ENCODE measurements around the gene CCNT2. TPM values are rescaled to one million over a fixed set of nuclear protein-coding genes. Genes with fewer than 3 reads are reported as not detected.
"Not testable (repeated sequence)": the region's sequence is repeated elsewhere in the genome, so short reads cannot be mapped to it uniquely, and the experiment has no call there.

CCNT2 gene
- 23.9 and 35.6 TPM in 2 replicates for total RNA-seq

DNA sequence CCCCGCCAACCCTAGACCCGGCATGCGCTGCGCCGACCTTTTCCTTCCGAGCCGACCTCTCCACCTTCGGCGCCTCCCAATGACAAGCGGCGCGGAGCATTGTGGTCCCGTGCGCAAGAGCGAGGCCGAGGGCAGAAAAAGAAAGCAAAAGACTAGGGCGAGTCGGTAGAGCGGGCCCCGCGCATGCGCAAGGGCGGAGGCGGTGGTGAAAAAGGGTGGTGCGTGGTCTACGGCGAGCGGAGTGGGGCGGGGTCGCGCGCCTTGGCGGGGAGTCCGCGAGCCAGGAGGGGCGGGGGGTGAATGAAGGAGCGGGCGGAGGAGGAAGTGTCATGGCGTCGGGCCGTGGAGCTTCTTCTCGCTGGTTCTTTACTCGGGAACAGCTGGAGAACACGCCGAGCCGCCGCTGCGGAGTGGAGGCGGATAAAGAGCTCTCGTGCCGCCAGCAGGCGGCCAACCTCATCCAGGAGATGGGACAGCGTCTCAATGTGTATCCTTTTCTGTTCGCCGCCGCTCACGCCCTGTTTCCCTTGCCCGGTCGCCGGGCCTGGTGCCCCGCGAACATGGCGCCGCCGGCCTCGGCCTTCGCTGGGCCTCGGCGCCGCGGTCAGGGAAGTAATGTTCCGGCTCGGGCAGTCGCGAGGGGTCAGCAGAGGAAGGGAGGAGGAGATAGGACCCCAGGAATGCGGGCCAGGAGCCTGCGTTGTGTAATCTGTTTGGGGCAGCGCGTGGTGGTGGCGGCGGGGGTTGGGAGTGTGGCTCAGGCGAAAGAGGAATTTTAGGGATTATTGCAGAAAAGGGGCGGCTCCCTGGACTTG is at the start of gene CCNT2:
TSS of gene CCNT2 (plus strand) at position 297 of the 815 bp plus-strand sequence. CDS start at position 330, 33 bp downstream.
- DNase-seq (ENCODE audit: low read depth, low spot score) = peak; percentile 95

DNA sequence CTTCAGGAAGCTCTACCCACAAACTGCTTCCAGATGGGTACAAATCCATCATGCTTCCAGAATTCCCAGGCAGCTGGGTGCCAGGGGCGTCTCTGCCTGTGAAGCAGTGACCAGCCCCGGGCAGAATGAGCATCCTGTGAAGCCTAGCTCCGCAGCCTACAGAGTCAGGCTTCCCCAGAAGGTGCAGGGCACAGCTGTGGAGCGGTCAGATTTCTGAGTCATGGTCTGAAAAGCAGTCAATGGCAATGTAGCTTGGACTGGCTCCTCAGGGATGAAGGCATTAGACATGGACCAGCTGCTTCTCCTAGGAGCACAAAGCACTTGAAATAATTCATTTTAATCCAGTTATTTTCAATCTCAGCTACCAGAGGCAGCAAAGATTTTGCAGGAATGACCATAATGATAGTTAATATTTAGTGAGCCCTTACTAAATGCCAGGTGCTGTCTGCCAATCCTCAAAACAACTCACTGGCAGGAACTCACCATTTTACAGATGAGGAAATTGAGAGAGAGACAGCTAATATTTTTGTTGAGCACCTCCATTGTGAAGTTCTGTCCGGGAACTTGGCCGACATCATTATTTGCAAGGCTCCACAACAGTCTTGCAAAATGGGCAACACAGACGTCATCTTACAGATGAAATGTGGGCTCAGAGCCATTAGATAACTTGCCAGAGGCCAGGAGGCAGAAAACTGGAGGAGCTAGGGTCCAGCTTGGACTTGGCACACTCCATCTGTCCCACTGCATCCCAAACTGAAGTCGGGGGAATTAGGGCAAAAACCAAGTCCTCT is 48.5 kb upstream of the CCNT2 start:
- DNase-seq (ENCODE audit: low read depth, low spot score) = no peak

DNA sequence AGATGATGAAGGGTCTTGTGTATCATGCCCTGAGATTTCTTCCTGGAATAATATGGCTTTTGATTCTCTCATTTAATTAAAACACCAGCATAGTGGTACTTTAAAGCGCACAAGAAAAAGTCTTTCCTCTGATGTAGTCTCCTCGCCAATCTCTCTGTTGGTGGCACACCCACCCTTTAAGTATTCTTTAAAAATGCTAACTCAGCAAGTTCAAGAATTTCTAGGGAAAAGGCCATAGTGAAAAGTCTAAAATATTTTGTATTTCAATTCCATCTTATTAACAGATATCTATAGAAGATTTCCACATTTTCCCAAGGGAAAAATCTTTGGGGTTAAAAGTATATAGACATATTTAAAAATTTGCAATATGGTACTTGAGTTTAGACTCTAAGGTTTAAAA is 45.5 kb upstream of the CCNT2 start:
- no peak for DNase-seq (ENCODE audit: low read depth, low spot score)

DNA sequence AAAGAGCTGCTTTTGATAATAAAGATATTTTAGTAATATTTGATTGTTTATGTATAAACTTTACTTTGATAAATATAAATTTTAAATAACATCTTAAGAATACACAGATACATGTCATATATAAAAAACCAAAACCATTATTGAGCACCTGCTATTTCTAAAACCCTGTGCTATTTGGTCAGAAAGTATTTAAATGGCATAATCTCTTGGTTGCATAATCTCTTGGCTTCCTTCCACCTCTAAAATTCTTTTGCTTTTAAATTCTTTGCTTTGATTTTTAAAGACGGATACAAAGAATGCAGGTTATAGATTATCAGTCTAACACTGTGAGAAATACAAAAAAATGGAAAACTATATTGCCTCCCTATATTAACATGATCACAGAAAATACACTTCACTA is 43.3 kb upstream of the CCNT2 start:
- DNase-seq (ENCODE audit: low read depth, low spot score) = no peak

DNA sequence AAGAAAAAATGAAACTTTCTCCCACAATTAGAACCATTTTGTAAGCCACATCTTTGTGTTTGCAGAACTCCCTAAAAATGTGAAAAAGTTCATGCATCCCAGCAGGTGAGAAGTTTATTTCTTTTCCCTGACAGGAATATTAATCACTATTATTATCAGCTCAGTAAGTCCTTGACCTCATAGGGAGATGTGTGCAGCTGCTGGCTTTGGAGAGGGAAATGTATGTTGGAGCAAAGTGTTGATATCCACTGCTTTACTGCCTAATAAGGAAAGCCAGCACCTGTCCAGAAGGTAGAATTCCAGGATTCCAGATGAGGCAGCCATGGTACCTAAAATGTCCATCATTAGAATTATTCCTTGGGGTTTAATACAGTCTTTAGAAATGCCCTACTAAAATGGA is 35.8 kb upstream of the CCNT2 start:
- DNase-seq (ENCODE audit: low read depth, low spot score) = no peak

DNA sequence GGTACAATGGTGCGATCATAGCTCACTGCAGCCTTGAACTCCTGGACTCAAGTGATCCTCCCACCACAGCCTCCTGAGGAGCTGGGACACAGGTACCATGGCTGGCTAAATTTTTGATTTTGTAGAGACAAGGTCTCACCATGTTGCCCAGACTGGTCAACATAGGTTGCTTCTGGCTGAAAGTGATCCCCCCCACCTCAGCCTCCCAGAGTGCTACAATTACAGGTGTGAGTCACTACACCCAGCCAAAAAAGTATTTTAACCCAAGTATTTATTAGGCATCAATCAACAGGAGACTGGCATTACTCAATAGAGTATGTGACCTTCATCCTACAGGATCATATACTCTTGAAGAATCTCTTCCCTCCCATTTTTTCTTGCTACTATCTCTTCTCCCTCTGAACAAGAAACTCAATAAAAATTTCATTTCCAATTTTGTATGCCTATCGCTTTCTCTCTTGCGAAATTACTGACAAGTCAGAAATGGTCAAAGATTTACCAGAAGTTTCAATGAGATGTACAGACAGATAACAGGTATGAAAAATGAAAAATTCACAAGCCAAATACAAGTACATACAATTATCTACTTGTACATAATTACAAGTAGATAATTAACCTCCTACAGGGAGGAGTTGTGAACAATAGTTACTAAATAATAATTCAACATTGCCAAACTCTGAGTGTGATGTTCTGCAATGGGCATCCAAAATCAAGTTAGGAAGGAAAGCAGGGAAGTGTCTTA is 34.9 kb upstream of the CCNT2 start:
- no peak for DNase-seq (ENCODE audit: low read depth, low spot score)

DNA sequence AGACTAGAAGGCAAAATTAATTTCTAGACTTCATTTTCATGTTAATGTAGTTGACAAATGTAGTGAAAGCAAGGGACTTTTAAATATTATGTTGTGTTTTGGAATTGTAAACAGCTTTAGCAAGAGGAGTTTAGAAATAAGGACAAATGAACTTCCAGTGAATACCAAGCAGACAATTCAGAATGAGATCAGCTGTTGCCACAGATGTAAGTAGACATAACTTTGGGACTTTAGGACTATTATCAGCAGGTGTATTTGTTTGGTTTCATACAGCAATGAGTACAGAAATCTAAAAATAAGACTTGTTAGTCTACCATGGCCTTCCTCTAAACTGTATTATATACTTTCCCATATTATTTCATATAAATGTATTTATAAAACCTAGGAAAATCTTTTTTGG is 34.2 kb upstream of the CCNT2 start:
- no peak for DNase-seq (ENCODE audit: low read depth, low spot score)

DNA sequence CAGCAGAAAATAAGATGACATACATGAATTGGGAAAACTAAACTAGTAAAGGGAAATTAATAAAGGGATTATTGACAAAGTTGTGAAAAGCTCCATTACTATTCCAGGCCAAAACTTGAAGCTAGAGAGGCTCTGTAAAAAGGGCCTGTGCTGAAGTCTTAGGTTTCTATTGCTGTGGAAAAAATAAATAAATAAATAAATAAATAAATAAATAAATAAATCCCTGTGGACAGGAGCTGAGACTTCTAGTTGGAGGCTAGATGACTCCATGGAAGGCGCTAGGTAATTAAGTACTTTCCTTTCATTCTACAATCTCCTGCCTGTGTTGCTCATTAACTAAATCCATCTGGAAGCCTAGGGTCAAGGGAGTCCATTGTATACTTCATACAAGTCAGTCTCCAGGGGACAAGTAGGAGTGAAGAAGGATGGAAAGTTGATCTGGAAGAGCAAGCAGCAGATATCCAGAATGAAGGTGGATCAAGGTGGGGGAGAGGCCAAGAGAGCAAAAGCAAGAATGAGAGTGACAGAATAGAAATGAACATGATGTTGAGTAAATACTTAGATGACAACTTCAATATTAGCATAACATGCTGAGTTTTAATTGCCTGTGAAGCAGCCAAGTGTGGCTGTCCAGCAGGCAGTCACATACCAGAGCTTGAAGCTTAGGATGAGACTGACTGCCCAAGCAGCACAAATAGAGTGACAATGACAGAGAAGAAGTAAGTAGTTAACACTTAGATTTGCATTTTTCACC is 26.2 kb upstream of the CCNT2 start:
- no peak for DNase-seq (ENCODE audit: low read depth, low spot score)

DNA sequence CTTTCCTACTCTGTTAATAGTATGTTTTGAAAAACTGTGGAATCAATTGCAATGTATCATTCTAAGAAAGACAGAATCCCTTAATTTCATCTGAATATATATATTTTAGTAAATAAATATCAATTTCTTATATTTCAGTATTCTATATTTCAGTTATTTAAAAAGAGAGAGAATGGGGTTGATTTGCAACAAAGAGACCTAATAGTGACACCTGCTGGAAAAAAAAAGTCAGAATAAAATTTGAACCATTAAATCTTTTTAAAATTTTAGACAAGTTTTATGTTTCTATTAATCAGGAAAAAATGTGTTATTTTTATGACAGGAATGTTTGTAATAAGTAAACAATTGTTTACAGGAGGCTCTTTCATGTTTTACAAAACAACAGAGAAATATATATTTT is 20.7 kb upstream of the CCNT2 start:
- no peak for DNase-seq (ENCODE audit: low read depth, low spot score)

DNA sequence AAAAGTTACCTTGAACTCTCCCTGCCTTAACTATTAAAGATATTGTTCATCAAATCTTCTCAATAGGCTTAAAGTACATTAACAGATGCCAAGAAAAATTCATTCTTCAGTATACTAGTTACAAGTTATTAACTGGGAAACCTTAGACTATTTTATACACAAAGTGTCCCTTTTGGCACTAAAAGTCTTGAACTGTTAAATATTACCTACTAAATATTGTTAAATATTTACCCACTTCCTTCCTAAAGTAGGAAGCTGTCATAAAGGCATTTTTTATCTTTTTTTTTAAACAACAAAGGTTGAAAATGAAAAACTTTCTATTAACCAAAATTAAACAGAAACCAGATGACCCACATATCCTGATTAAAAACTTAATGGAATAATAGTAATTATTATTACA is 19.4 kb upstream of the CCNT2 start:
- no peak for DNase-seq (ENCODE audit: low read depth, low spot score)

DNA sequence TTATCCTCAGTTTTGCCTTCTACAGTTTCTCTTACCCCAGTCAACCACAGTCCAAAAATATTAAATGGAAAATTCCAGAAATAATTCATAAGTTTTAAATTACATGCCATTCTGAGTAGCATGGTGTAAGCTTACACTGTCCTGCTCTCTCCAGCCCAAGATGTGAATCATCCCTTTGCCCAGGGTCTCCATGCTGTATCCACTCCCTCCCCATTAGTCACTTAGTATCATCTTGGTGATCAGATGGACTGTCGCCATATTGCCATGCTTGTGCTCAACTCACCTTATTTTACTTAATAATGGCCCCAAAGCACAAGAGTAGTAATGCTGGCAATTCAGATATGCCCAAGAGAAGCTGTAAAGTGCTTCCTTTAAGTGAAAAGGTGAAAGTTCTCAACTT is 18.5 kb upstream of the CCNT2 start:
- DNase-seq (ENCODE audit: low read depth, low spot score) = no peak

DNA sequence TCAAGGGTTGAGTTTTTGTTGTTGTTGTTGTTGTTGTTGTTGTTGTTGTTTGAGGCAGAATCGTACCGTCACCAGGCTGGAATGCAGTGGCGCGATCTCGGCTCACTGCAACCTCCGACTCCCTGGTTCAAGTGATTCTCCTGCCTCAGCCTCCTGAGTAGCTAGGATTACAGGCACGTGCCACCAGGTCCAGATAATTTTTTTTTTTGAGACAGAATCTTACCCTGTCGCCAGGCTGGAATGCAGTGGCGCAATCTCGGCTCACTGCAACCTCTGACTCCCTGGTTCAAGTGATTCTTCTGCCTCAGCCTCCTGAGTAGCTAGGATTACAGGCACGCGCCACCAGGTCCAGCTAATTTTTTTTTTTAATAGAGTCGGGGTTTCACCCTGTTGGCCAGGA is 14.9 kb upstream of the CCNT2 start:
- not testable (repeated sequence) for DNase-seq (ENCODE audit: low read depth, low spot score)

DNA sequence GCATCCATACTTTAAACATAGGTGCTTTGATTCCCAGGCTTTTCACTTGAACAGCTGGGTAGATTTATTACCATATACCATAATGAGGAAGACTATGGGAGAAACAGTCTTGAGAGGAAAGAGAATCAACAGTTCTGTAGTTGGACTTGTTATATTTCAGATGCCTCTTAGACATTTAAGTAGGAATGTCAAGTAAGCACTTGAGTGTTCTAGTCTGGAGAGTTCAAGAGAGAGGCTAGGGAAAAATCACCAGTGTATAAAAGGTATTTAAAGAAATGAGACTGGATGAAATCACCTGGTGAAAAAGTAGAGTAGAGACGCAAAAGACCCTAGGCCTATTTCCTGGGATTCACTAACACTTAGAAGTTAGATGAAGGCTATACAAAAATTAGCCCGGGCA is 13.5 kb upstream of the CCNT2 start:
- no peak for DNase-seq (ENCODE audit: low read depth, low spot score)

DNA sequence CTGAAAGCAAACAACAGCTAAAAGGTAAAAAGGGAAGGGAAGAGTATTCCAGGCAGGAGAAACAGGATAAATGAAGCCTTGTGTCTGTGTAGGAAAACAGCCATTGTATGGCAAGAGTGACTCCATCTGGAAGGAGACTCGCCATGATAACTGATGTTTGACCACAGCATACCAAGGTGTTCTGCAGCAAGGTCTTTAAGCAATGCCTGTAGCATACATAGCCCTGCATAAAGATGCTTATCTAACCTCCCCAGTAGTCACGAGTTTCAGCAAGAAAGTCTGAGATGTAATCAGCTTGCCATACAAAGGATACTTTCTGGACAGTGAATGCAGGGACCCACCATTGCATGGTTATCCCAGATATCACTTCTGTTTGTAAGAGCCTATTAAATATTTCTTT is 11.9 kb upstream of the CCNT2 start:
- no peak for DNase-seq (ENCODE audit: low read depth, low spot score)

DNA sequence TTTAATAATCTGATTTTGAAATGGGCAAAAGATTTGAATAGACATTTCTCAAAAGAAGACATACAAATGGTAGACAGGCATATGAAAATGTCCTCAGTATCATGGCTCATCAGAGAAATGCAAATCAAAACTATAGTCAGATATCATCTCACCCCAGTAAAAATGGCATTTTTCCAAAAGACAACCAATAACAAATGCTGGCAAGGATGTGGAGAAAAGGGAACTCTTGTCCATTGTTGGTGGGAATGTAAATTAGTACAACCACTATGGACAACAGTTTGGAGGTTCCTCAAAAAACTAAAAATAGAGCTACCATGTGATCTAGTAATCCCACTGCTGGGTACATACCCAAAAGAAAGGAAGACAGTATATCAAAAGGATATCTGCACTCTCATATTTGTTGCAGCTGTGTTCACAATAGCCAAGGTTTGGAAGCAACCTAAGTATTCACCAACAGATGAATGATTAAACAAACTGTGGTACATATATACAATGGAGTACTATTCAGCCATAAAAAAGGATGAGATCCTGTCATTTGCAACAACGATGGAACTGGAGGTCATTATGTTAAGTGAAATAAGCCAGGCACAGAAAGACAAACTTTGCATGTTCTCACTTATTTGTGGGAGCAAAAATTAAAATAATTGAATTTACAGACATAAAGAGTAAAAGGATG is 11.0 kb upstream of the CCNT2 start:
- not testable (repeated sequence) for DNase-seq (ENCODE audit: low read depth, low spot score)

DNA sequence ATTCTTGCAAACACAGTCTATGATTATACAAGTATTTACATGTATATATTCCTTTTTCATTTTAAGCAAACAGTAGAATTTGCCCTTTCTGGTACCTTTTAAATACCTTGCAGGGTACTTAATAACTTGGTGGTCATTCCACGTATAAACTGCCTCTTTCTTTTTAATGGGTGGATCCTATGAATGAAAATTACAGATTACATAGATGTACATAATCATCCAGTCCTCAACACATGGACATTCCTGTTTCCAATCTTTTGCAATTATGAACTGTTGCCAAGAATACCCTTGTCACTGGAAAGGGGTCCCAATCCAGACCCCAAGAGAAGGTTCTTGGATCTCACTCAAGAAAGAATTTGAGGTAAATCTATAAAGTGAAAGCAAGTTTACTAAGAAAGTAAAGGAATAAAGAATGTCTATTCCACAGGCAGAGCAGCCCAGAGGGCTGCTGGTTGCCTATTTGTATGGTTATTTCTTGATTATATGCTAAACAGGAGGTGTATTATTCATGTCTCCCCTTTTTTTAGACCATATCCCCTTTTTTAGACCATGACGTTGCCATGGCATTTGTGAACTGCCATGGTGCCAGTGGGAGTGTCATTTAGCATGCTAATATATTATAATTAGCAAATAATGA is 7.7 kb upstream of the CCNT2 start:
- DNase-seq (ENCODE audit: low read depth, low spot score) = no peak

DNA sequence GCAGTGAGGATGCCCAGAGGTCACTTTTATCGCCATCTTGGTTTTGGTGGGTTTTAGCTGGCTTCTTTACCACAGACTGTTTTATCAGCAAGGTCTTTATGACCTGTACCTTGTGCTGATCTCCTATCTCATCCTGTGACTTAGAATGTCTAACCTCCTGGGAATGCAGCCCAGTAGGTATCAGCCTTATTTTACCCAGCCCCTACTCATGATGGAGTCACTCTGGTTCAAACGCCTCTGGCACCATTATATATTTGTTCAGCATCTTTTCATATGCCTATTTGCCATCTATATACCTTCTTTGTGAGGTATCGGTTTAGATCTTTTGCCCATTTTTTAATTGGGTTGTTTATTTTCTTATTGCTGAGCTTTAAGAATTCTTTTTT is 7.2 kb upstream of the CCNT2 start:
- DNase-seq (ENCODE audit: low read depth, low spot score) = no peak

DNA sequence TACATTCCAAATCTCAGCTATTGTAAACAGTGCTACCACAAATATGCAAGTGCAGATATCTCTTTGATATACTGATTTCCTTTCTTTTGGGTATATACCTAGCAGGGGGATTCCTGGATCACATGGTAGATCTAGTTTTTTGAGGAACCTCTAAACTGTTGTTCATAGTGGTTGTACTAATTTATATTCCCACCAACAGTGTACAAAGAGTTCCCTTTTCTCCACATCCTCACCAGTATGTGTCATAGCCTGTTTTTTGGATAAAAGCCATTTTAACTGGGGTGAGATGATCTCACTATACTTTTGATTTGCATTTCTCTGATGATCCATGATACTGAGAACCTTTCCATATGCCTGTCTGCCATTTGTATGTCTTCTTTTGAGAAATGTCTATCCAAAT is 6.3 kb upstream of the CCNT2 start:
- DNase-seq (ENCODE audit: low read depth, low spot score) = no peak

DNA sequence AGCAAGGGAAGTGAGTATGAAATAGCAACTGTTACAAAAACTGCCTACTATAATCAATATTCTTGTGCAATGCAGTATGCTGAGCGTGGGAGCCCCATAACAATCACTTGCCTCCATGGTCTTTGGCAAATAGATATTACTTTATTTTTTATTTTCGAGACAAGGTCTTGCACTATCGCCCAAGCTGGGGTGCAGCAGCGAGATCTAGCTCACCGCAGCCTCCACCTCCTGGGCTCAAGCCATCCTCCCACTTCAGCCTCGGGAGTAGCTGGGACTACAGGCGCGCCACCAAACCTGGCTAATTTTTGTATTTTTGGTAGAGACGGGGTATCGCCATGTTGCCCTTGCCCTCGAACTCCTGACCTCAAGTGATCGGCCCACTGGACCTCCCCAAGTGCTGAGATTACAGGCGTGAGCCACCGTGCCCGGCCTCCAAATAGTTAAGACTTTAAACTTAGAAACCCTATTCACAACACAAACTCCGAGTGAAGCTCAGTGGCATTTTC is 1.2 kb upstream of the CCNT2 start:
- no peak for DNase-seq (ENCODE audit: low read depth, low spot score)

DNA sequence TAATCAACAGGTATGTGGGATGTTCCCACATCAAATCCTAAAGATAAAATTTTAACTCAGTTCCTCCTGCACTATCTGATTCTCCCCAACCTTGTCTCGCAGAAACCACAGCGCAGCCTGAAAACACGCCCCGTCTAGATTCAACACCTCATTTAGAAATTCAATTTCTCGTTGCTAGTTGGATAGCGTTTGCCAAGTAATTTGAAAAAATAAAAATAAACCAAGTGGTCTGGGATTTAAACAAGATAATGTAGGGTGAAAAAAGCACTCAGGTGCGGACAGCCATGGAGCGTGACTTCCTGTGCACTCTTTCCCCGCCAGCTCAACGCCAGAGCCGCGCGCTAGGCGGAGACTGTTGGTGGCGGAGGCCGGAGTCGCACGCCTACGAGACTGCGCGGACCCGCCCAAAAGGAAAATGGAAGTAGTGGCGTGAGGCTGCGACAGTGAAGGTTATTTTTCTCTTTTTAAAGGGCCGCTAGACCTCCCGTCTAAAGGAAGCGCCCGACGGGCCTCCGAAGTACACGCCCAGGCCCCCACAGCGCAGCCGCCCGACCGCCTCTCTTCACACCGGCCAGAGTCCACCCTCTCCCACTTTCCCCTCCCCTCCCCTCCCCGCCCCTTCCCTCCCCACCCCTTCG is 615 bp upstream of the CCNT2 start:
- no peak for DNase-seq (ENCODE audit: low read depth, low spot score)
